Prostate gland (tissue), 2 donors: ENCODE results near the gene CPSF7.

Experiments
- CTCF ChIP-seq, 4 experiments: fragments of 200-600 bp in 2 of 4; fragments of 450-650 bp in 2 of 4; sonication (generic) in 2 of 4; IDR thresholded peaks; 1 replicate in 3 of 4; 2 replicates in 1 of 4; pipeline ENCODE4 v1.5.1; 2016 to 2019; ENCODE audit warnings: antibody characterized with exemption in 4 of 4, mild to moderate bottlenecking in 2 of 4, moderate library complexity in 2 of 4
- POLR2A ChIP-seq: fragments of 450-650 bp; IDR thresholded peaks from one replicate; pipeline ENCODE4 v1.6.1; 2016; ENCODE audit warnings: antibody characterized with exemption, mild to moderate bottlenecking

GRCh38 chr11:61414547-61414946 is 15.2 kb downstream of the CPSF7 start:
- TF ChIP-seq CTCF (IDR thresholded peaks at IDR 0.05): no peak
- no peak for TF ChIP-seq POLR2A
